Small intestine (tissue), 7 donors: ENCODE data around the gene PLEKHF1. TPM values are rescaled to one million over a fixed set of nuclear protein-coding genes. Genes with fewer than 3 reads are reported as not detected.
"Not testable (repeated sequence)": the region's sequence is repeated elsewhere in the genome, so short reads cannot be mapped to it uniquely, and the experiment has no call there.

Experiments
- DNase-seq, 2 donors: peaks; one replicate each; pipeline versions ENCODE4 v3.0.0 to v3.0.0-alpha.2; 2013
- FAIRE-seq: peaks from 2 replicates; lab custom pipeline; 2012; peaks lifted over from hg19 to GRCh38; lab: Jason Lieb, UNC
- H3K27ac ChIP-seq, 3 donors: one replicate each; pipeline ENCODE4 v1.5.1; 2013; ENCODE audit warnings: low read length in 2 of 3, mild to moderate bottlenecking in 2 of 3, control low read depth in 1 of 3, inconsistent platforms in 1 of 3, low read depth in 1 of 3, moderate library complexity in 1 of 3
- H3K27me3 ChIP-seq, 3 donors: one replicate each; pipeline ENCODE4 v1.6.1; 2013; ENCODE audit warnings: low read length in 3 of 3, inconsistent platforms in 1 of 3; ENCODE audit not compliant: control insufficient read depth in 3 of 3, insufficient read depth in 3 of 3
- H3K36me3 ChIP-seq, 3 donors: one replicate each; pipeline ENCODE4 v1.6.1; 2013; ENCODE audit warnings: low read length in 3 of 3, inconsistent platforms in 1 of 3, low read depth in 1 of 3, mild to moderate bottlenecking in 1 of 3, moderate library complexity in 1 of 3; ENCODE audit not compliant: control insufficient read depth in 3 of 3, insufficient read depth in 2 of 3
- H3K4me1 ChIP-seq, 3 donors: one replicate each; pipeline ENCODE4 v1.6.1; 2013; ENCODE audit warnings: low read length in 2 of 3, inconsistent platforms in 1 of 3, low read depth in 1 of 3, mild to moderate bottlenecking in 1 of 3, moderate library complexity in 1 of 3; ENCODE audit not compliant: control insufficient read depth in 3 of 3, insufficient read depth in 2 of 3
- H3K4me3 ChIP-seq, 3 donors: one replicate each; pipeline ENCODE4 v1.5.1; 2013; ENCODE audit warnings: low read length in 3 of 3, control low read depth in 1 of 3, inconsistent platforms in 1 of 3, low read depth in 1 of 3, mild to moderate bottlenecking in 1 of 3, moderate library complexity in 1 of 3
- H3K9me3 ChIP-seq, 2 donors: one replicate each; pipeline ENCODE4 v1.6.1; 2013; ENCODE audit warnings: low read depth in 1 of 2, low read length in 1 of 2; ENCODE audit not compliant: control insufficient read depth in 2 of 2, insufficient read depth in 1 of 2
- WGBS, 3 donors: extraction: QIAGEN DNeasy Blood & Tissue Kit; methylation state at CpG; one replicate each; pipeline ENCODE4 v1.1.7; 2013; 5-methylcytosine and 5-hydroxymethylcytosine counted together
- polyA plus RNA-seq, 4 donors: library from polyadenylated mRNA; stranded (reverse) in 3 of 4; unstranded in 1 of 4; fragments of 200-250 nt in 3 of 4; fragments of 120-200 nt in 1 of 4; gene quantifications; one replicate each; pipeline versions ENCODE4 v1.2.1 to v1.2.3, GENCODE V29; 2013
- donor health status: healthy with polysubstance abuse.
- donor health status: control.
- donor health status: control.
- donor health status: Bipolar disorder and iron deficiency.
- donor health status: healthy.

Gene PLEKHF1
- polyA plus RNA-seq, 4 donors, result 1.6 to 12.2 (median 7.1) TPM

DNA sequence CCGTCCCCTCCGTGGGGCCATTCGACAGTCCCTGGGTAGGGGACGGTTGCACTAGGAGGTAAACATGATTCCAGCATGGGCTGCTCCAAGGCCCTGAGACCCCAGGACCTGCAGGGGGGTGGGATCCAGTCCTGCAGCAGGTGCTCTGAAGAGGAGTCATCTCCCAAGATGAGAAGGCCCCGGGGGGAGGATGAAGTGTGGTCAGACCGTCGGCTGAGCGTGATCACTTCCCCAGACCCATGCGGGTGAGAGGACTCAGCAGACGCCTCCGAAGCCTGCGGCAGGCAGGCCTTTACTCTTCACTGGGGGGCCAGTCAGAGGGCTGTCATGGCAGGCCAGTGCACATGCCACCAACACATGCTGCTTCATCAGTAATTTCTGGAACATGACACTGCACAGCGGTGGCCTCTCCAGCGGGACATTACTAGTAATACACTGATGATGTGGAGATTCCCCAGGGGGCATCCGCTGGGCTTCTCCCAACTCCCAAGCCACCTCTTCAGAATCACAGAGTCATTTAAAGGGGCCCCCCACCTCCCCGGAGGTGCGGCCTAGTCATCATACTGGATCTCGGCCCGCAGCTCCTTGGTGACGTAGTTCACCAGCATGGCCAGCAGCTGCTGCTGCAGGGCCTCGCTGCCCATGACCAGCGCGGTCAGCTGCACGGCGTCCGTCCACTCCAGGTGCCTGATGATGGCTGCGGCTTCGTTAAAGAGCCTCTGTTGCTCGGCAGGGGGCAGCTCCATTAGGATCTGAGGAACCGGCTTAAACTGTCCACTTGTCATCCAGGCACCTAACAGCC is 37.1 kb downstream of the PLEKHF1 start:
- Histone ChIP-seq H3K27me3 (no peaks in the 10 kb centered on the region), H3K4me3 (no peak overlapping the region), H3K36me3 (peaks cover 3 to 31% (median 6%) of the 10 kb centered on the region in 3 donors), H3K9me3 (no peaks in the 10 kb centered on the region), H3K27ac (no peak overlapping the region), H3K4me1 (no peaks in the 10 kb centered on the region)
- 90 to 95% (median 90%) methylated on average over 30 of the region's 30 CpGs for WGBS, 3 donors
- DNase-seq, result no peak
- FAIRE-seq, result no peak

DNA sequence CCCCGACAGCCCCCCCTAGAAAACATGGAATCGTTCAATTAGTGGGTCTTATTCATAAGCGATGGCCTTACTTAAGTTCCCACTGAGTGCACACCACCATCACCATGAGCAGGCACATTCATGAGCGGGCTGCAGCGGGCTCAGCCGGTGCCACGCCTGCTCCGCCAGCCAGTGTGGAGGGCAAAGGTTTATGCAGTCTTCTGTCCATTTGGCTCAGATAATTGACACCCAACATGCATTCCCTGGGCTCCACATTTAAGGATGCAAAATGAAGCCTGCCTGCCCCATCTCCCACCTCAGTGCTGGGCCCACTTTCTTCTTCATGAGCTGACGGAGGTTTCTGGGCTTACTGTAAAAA is 37.7 kb downstream of the PLEKHF1 start:
- peaks cover 3 to 32% (median 6%) of the 10 kb centered on the region in 3 donors for H3K36me3 ChIP-seq
- FAIRE-seq, result no peak
- WGBS, 3 donors, result 69 to 85% (median 77%) methylated on average over 9 of the region's 9 CpGs

GRCh38 chr19:29704562-29705558 is 39.6 kb downstream of the PLEKHF1 start:
- Histone ChIP-seq H3K27me3 (no peaks in the 10 kb centered on the region), H3K36me3 (peaks cover 3 to 39% (median 6%) of the 10 kb centered on the region in 3 donors), H3K4me3 (no peak overlapping the region), H3K27ac (peak overlapping the region in 1 of 3 donors; percentile 54), H3K4me1 (peaks cover 0 to 17% (median 0%) of the 10 kb centered on the region in 3 donors), H3K9me3 (no peaks in the 10 kb centered on the region)
- FAIRE-seq, result no peak
- no peak for DNase-seq
- 82 to 89% (median 87%) methylated on average over 14 of the region's 14 CpGs for WGBS, 3 donors

More for the DNA sequence above, 37.7 kb downstream of the PLEKHF1 start:
- H3K4me1 ChIP-seq, result no peaks in the 10 kb centered on the region
- peak in 1 of 2 donors; percentile 32 for DNase-seq
- no peaks in the 10 kb centered on the region for H3K27me3 ChIP-seq
- H3K27ac ChIP-seq, result no peak overlapping the region
- no peaks in the 10 kb centered on the region for H3K9me3 ChIP-seq
- H3K4me3 ChIP-seq, result no peak overlapping the region

DNA sequence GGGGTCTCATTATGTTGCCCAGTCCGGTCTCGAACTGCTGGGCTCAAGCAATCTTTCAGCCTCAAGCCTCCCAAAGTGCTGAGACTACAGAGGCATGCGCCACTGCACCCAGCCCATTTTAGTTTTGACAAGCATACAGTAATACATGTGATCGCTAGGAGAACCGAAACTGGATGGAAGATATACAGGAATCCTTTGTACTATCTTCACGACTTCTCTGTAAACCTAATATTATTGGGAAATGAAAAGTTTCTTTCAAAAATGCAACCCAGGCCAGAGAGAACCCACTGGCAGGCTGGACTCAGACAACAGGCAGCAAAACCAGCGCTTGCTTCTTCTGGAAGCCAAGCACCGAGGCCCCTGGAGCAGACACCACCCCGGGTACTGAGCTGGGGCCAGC is 40.4 kb downstream of the PLEKHF1 start:
- Histone ChIP-seq H3K9me3 (no peaks in the 10 kb centered on the region), H3K27me3 (no peaks in the 10 kb centered on the region), H3K4me3 (no peak overlapping the region), H3K27ac (no peak overlapping the region), H3K4me1 (peaks cover 0 to 17% (median 0%) of the 10 kb centered on the region in 3 donors), H3K36me3 (peaks cover 3 to 39% (median 6%) of the 10 kb centered on the region in 3 donors)
- DNase-seq, result no peak
- FAIRE-seq, result no peak
- WGBS, 3 donors, result 91 to 97% (median 95%) methylated on average over 9 of the region's 9 CpGs

DNA sequence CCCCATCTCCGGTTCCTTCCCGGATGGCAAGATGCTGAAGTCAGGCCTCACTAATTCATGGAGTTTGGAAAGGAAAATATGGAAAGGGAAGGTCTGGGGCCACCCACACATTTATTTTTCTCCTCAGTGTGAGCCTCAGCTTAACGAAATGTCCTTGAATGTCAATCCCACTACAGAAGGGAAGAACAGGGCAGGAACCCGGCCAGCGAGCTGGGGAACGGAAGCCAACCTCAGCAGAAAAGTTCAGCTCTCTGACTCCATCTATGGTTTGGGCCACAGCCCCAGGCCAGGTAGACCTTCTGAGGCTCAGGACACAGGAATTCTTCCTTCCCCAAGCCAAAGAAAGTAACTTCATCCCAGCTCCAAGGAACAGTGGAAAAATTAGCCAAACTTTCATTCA is 41.4 kb downstream of the PLEKHF1 start:
- Histone ChIP-seq H3K4me3 (no peak overlapping the region), H3K27ac (no peak overlapping the region), H3K9me3 (no peaks in the 10 kb centered on the region), H3K27me3 (no peaks in the 10 kb centered on the region), H3K36me3 (peaks cover 3 to 39% (median 6%) of the 10 kb centered on the region in 3 donors), H3K4me1 (peaks cover 0 to 17% (median 0%) of the 10 kb centered on the region in 3 donors)
- FAIRE-seq (no peak), DNase-seq (no peak)
- WGBS, 3 donors, result 90 to 94% (median 91%) methylated on average over 6 of the region's 6 CpGs

DNA sequence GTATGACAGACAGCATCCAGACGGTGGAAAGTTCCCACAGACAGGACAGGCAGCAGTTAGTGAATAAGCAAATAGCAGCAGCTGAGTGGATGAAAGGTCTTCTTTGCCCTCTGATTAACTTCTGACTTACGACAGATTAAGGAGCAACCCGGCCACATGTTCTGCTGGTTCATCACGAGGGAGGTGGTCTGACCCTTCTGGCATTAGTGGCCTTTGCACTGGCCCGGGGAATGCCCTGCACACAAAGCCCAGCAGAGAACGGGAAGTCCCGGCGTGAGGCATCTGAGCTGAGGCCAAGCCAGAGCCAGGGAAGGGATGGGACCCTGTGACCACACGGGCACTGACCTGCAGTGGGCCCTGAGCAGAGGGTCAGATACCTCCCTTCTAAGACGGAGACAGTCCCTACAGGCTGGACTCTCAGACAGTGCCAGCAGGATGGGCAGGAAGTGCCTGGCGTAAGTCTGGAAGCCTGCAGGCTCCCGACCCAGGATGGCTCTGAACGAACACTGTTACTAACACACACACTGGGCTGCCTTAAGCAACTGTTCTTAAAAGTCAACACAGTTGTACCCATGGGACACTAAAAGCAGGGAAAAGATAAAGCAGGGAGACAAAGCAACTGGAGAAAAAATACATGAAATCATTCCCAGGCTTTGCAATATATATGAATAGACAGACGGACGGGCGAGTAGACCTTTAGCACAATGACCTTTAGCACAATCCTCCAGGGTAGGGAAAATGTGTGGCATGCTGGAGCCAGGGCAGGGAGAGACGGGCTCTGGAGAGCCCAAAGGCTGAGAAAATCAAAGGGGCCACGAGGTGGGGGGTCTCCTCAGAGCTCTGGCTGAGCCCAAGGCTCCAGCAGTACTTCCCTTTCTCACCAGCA is 43.5 kb downstream of the PLEKHF1 start:
- Histone ChIP-seq H3K27ac (peak overlapping the region; percentile 72 to 88 (median 88)), H3K27me3 (no peaks in the 10 kb centered on the region), H3K4me3 (peak overlapping the region in 2 of 3 donors; percentile 20 to 45), H3K9me3 (no peaks in the 10 kb centered on the region), H3K4me1 (peaks cover 0 to 20% (median 6%) of the 10 kb centered on the region in 3 donors), H3K36me3 (peaks cover 0 to 27% (median 3%) of the 10 kb centered on the region in 3 donors)
- WGBS, 3 donors, result 23 to 57% (median 56%) methylated on average over 18 of the region's 18 CpGs
- peak; percentile 83 to 90 for DNase-seq
- FAIRE-seq, result no peak

DNA sequence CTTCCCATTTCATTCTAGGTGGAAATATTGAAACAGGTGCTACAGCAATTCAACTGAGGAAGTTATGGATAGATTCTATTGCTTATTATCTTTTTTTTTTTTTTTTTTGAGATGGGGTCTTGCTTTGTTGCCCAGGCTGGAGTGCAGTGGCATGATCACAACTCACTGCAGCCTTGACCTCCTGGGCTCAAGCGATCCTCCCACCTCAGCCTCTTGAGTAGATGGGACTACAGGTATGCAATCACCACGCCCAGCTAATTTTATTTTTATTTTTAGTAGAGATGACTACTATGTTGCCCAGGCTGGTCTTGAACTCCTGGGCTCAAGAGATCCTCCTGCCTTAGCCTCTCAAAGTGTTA is 44.2 kb downstream of the PLEKHF1 start:
- H3K9me3 ChIP-seq, H3K4me3 ChIP-seq, H3K27me3 ChIP-seq, FAIRE-seq, DNase-seq: not testable (repeated sequence)
- Histone ChIP-seq H3K27ac (peak overlapping the region; percentile 72 to 88 (median 88)), H3K36me3 (peaks cover 0 to 27% (median 3%) of the 10 kb centered on the region in 3 donors), H3K4me1 (peaks cover 0 to 21% (median 11%) of the 10 kb centered on the region in 3 donors)
- 56 to 89% (median 74%) methylated on average over 2 of the region's 2 CpGs for WGBS, 3 donors
